ENCODE results near the gene TUT4. TPM values are rescaled to one million over a fixed set of nuclear protein-coding genes. Genes with fewer than 3 reads are reported as not detected.

The TUT4 gene
- total RNA-seq, 1 experiment from 2014 or later, result 71.2 TPM

DNA sequence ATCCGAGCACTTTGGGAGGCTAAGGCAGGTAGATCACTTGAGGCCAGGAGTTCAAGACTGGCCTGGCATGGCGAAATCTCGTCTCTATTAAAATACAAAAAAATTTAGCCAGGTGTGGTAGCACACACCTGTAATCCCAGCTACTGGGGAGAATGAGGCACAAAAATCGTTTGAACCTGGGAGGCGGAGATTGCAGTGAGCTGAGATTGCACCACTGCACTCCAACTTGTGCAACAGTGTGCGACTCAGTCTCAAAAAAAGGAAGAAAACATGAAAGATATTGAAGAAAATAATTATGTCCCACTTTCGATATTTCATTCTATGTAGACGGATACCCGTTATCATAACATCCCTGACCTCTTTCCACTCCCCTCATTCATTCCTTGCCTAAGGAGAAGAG, 19.2 kb downstream of the TUT4 start:
- CTCF ChIA-PET, result no interaction called here
- no peaks in the 10 kb centered on the region for H3K36me3 ChIP-seq (ENCODE audit: insufficient read depth, low read length, poor library complexity, severe bottlenecking)

GRCh38 chr1:52532731-52533327, 20.1 kb downstream of the TUT4 start:
- ChIA-PET CTCF (no interaction called here), POLR2A (ENCODE audit: low non-redundant PET) (no interaction called here)
- BruUV-seq (replicated peaks), result no TSS peak
- Histone ChIP-seq H3K36me3 (ENCODE audit: insufficient read depth, low read length, poor library complexity, severe bottlenecking) (no peaks in the 10 kb centered on the region), H3K9me3 (ENCODE audit: low read depth, low read length, poor library complexity, severe bottlenecking) (peaks cover 13% of the 10 kb centered on the region), H3K27me3 (replicated peaks; ENCODE audit: insufficient read depth, low read depth, low read length, poor library complexity) (no peaks in the 10 kb centered on the region), H3K4me3 (ENCODE audit: low read depth, low read length, poor library complexity, severe bottlenecking) (no peak overlapping the region), H3K4me1 (ENCODE audit: insufficient read depth, low read length, poor library complexity, severe bottlenecking) (no peaks in the 10 kb centered on the region), H3K27ac (ENCODE audit: low read depth, low read length, poor library complexity, severe bottlenecking) (no peak overlapping the region)
- intact Hi-C loops (cut with micrococcal nuclease; ENCODE audit: unreplicated experiment), result no loop called here
- DNase-seq (ENCODE audit: low spot score), result no peak
- TF ChIP-seq CTCF (conservative IDR thresholded peaks at IDR 0.05; ENCODE audit: low read depth, low read length) (no peak), EZH2 (IDR thresholded peaks at IDR 0.05; ENCODE audit: borderline replicate concordance, low read depth, low read length, poor library complexity, severe bottlenecking) (no peak)

More for the DNA sequence above, 19.2 kb downstream of the TUT4 start:
- intact Hi-C loops (cut with micrococcal nuclease; ENCODE audit: unreplicated experiment), result no loop called here
- Histone ChIP-seq H3K4me1 (ENCODE audit: insufficient read depth, low read length, poor library complexity, severe bottlenecking) (no peaks in the 10 kb centered on the region), H3K27ac (ENCODE audit: low read depth, low read length, poor library complexity, severe bottlenecking) (no peak overlapping the region), H3K4me3 (ENCODE audit: low read depth, low read length, poor library complexity, severe bottlenecking) (no peak overlapping the region), H3K9me3 (ENCODE audit: low read depth, low read length, poor library complexity, severe bottlenecking) (peaks cover 13% of the 10 kb centered on the region), H3K27me3 (replicated peaks; ENCODE audit: insufficient read depth, low read depth, low read length, poor library complexity) (no peaks in the 10 kb centered on the region)
- TF ChIP-seq CTCF (conservative IDR thresholded peaks at IDR 0.05; ENCODE audit: low read depth, low read length), result no peak
- TF ChIP-seq EZH2 (IDR thresholded peaks at IDR 0.05; ENCODE audit: borderline replicate concordance, low read depth, low read length, poor library complexity, severe bottlenecking), result no peak
- POLR2A ChIA-PET (ENCODE audit: low non-redundant PET), result no interaction called here
- DNase-seq (ENCODE audit: low spot score), result no peak
- BruUV-seq (replicated peaks), result no TSS peak

- TF ChIP-seq CTCF (conservative IDR thresholded peaks at IDR 0.05; ENCODE audit: low read depth, low read length), result no peak
- TF ChIP-seq EZH2 (IDR thresholded peaks at IDR 0.05; ENCODE audit: borderline replicate concordance, low read depth, low read length, poor library complexity, severe bottlenecking), result no peak
- Histone ChIP-seq H3K36me3 (ENCODE audit: insufficient read depth, low read length, poor library complexity, severe bottlenecking) (no peaks in the 10 kb centered on the region), H3K9me3 (ENCODE audit: low read depth, low read length, poor library complexity, severe bottlenecking) (peaks cover 13% of the 10 kb centered on the region), H3K27me3 (replicated peaks; ENCODE audit: insufficient read depth, low read depth, low read length, poor library complexity) (no peaks in the 10 kb centered on the region), H3K27ac (ENCODE audit: low read depth, low read length, poor library complexity, severe bottlenecking) (no peak overlapping the region), H3K4me1 (ENCODE audit: insufficient read depth, low read length, poor library complexity, severe bottlenecking) (no peaks in the 10 kb centered on the region), H3K4me3 (ENCODE audit: low read depth, low read length, poor library complexity, severe bottlenecking) (no peak overlapping the region)
- CTCF ChIA-PET, result no interaction called here
- intact Hi-C loops (cut with micrococcal nuclease; ENCODE audit: unreplicated experiment), result no loop called here
- BruUV-seq (replicated peaks), result no TSS peak
- POLR2A ChIA-PET (ENCODE audit: low non-redundant PET), result no interaction called here
- no peak for DNase-seq (ENCODE audit: low spot score)
Measured at GRCh38 chr1:52532247-52532646, 20.6 kb downstream of the TUT4 start.
